K562 (cell line): ENCODE results near the gene RNF150.

ENCODE experiments used
- BDP1 ChIP-seq: IDR thresholded peaks from 3 replicates; pipeline ENCODE4 v1.6.1; 2011; ENCODE audit not compliant: insufficient read length, insufficient read depth
- OTX1 ChIP-seq: fragments of 450-650 bp; formaldehyde crosslinking; IDR thresholded peaks from 2 replicates; pipeline ENCODE4 v1.4.0; 2022; ENCODE audit warnings: mild to moderate bottlenecking
- XRCC3 ChIP-seq: fragments of 450-650 bp; IDR thresholded peaks from 2 replicates; pipeline ENCODE4 v1.6.1; 2017; ENCODE audit warnings: mild to moderate bottlenecking, moderate library complexity
- ZBTB49 ChIP-seq: sonication (generic); formaldehyde crosslinking; IDR thresholded peaks from 2 replicates; pipeline ENCODE4 v1.8.0; 2022; ENCODE audit warnings: missing genetic modification reagents, mild to moderate bottlenecking, borderline replicate concordance
- TF ChIP-seq, protein P1 (sequence below), 3 experiments: IDR thresholded peaks in 2 of 3; conservative IDR thresholded peaks in 1 of 3; 2 replicates each; pipeline ENCODE4 v1.5.1; 2011 to 2012; ENCODE audit warnings: low read length in 3 of 3, mild to moderate bottlenecking in 3 of 3, control low read depth in 2 of 3, improper control_type of control experiment in 1 of 3, inconsistent platforms in 1 of 3, low read depth in 1 of 3, mixed read lengths in 1 of 3, moderate library complexity in 1 of 3; ENCODE audit not compliant: insufficient read depth in 2 of 3
- TF ChIP-seq, protein P2 (sequence below): fragments of 150-350 bp; conservative IDR thresholded peaks from 2 replicates; pipeline ENCODE4 v1.6.1; 2014; ENCODE audit warnings: low read length

- TF ChIP-seq, protein P1, sequence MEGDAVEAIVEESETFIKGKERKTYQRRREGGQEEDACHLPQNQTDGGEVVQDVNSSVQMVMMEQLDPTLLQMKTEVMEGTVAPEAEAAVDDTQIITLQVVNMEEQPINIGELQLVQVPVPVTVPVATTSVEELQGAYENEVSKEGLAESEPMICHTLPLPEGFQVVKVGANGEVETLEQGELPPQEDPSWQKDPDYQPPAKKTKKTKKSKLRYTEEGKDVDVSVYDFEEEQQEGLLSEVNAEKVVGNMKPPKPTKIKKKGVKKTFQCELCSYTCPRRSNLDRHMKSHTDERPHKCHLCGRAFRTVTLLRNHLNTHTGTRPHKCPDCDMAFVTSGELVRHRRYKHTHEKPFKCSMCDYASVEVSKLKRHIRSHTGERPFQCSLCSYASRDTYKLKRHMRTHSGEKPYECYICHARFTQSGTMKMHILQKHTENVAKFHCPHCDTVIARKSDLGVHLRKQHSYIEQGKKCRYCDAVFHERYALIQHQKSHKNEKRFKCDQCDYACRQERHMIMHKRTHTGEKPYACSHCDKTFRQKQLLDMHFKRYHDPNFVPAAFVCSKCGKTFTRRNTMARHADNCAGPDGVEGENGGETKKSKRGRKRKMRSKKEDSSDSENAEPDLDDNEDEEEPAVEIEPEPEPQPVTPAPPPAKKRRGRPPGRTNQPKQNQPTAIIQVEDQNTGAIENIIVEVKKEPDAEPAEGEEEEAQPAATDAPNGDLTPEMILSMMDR (IDR thresholded peaks at IDR 0.05 in 2 of 3, conservative IDR thresholded peaks at IDR 0.05 in 1 of 3; ENCODE audit: insufficient read depth in 2 of 3, low read depth in 1 of 3, low read length in 3 of 3) = no peak
- TF ChIP-seq BDP1 = no peak
- TF ChIP-seq OTX1 (CRISPR knock-in tag) = no peak
- TF ChIP-seq XRCC3 = no peak
- no peak for TF ChIP-seq ZBTB49
- TF ChIP-seq, protein P2, sequence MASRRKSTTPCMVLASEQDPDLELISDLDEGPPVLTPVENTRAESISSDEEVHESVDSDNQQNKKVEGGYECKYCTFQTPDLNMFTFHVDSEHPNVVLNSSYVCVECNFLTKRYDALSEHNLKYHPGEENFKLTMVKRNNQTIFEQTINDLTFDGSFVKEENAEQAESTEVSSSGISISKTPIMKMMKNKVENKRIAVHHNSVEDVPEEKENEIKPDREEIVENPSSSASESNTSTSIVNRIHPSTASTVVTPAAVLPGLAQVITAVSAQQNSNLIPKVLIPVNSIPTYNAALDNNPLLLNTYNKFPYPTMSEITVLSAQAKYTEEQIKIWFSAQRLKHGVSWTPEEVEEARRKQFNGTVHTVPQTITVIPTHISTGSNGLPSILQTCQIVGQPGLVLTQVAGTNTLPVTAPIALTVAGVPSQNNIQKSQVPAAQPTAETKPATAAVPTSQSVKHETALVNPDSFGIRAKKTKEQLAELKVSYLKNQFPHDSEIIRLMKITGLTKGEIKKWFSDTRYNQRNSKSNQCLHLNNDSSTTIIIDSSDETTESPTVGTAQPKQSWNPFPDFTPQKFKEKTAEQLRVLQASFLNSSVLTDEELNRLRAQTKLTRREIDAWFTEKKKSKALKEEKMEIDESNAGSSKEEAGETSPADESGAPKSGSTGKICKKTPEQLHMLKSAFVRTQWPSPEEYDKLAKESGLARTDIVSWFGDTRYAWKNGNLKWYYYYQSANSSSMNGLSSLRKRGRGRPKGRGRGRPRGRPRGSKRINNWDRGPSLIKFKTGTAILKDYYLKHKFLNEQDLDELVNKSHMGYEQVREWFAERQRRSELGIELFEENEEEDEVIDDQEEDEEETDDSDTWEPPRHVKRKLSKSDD = no peak
Measured at GRCh38 chr4:141003193-141003592, 130.1 kb downstream of the RNF150 start.
